Measurements from ENCODE around the gene SLC31A1. TPM values are rescaled to one million over a fixed set of nuclear protein-coding genes. Genes with fewer than 3 reads are reported as not detected.

The SLC31A1 gene
- total RNA-seq, 2 donors from 2014 or later = 13.1 to 17.3 TPM

- Mint-ChIP-seq H3K36me3 (ENCODE audit: low read depth) (peaks cover 21% of the 10 kb centered on the region), H3K27me3 (peaks cover 8% of the 10 kb centered on the region), H3K4me3 (no peak overlapping the region), H3K4me1 (peaks cover 8% of the 10 kb centered on the region), H3K9me3 (no peaks in the 10 kb centered on the region), H3K27ac (peak overlapping the region; percentile 27)
- ATAC-seq (replicated peaks) = no peak
Measured at GRCh38 chr9:113296796-113297558, 75.6 kb downstream of the SLC31A1 start.

GRCh38 chr9:113298311-113298710 lies 77.0 kb downstream of the SLC31A1 start:
- no peak overlapping the region for H3K4me3 Mint-ChIP-seq
- H3K27ac Mint-ChIP-seq = no peak overlapping the region
- ATAC-seq (replicated peaks) = no peak
- peaks cover 12% of the 10 kb centered on the region for H3K27me3 Mint-ChIP-seq
- no peaks in the 10 kb centered on the region for H3K9me3 Mint-ChIP-seq
- H3K36me3 Mint-ChIP-seq (ENCODE audit: low read depth) = peaks cover 7% of the 10 kb centered on the region
- H3K4me1 Mint-ChIP-seq = peaks cover 8% of the 10 kb centered on the region

DNA sequence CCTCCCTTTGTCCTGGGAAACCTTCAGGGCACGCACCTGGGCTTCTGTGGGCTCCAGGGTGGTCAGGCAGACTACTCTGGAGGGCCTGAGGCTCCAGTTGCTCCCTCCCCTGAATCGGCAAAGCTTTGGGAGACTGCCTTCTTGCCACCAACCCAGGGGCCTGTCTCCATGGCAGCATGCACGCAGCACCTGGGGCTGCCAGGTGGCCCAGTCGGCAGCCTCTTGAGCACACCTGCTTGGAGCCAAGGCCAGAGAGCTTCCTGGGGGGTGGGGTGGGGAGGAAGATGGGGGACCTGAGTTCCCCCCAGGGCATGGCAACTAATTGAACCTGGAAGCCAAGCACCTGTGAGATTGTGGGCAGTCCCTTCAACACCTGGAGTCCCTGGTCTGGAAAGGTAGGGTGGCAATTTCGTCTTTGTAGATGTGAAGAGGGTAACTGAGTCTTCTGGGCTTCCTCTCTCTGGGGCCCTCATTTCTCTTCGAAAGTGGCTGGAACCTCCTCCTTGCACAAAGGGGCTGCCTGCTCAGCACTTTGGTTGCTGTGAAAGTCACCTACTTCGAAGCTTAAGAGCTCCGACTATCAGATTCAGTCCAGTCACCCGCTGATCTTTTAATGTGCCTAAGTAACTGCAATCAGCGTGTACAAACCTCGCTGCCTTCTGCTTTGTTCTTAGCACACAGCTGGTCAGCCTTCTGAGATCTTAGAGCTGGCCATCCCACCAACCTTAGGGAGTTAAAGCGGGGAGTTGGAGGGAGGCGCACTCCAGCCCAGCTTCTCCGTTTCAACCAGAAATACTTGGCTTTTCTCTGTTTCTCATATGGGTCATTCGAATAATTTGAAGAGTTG lies 77.8 kb downstream of the SLC31A1 start:
- H3K27ac Mint-ChIP-seq = no peak overlapping the region
- no peaks in the 10 kb centered on the region for H3K36me3 Mint-ChIP-seq (ENCODE audit: low read depth)
- ATAC-seq (replicated peaks) = no peak
- H3K4me1 Mint-ChIP-seq = peaks cover 8% of the 10 kb centered on the region
- H3K9me3 Mint-ChIP-seq = no peaks in the 10 kb centered on the region
- no peak overlapping the region for H3K4me3 Mint-ChIP-seq
- peaks cover 12% of the 10 kb centered on the region for H3K27me3 Mint-ChIP-seq

- ATAC-seq (replicated peaks) = no peak
- H3K36me3 Mint-ChIP-seq (ENCODE audit: low read depth) = no peaks in the 10 kb centered on the region
- H3K4me1 Mint-ChIP-seq = peaks cover 8% of the 10 kb centered on the region
- no peak overlapping the region for H3K4me3 Mint-ChIP-seq
- no peaks in the 10 kb centered on the region for H3K9me3 Mint-ChIP-seq
- no peak overlapping the region for H3K27ac Mint-ChIP-seq
- H3K27me3 Mint-ChIP-seq = peaks cover 12% of the 10 kb centered on the region
Measured at GRCh38 chr9:113299800-113300292, 78.5 kb downstream of the SLC31A1 start.

DNA sequence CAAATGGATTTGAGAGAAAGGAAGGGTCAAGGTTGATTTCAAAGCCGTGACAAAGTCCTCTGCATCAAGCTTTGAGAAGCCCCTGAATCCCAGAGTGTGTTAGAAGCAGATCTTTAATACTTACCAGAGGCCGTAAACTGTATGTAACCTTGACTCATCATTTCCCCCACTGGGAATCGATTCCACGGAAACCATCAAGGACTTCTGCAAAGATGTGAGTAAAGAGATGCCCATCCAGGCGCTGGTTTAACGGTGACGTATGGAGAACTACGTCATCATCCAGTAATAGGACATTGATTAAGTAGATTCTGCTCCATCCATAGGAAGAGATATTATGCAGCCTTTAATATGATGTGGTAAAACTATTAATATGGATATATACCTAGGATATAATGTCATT lies 80.2 kb downstream of the SLC31A1 start:
- H3K9me3 Mint-ChIP-seq = no peaks in the 10 kb centered on the region
- H3K4me3 Mint-ChIP-seq = peak overlapping the region; percentile 10
- peaks cover 8% of the 10 kb centered on the region for H3K4me1 Mint-ChIP-seq
- no peak overlapping the region for H3K27ac Mint-ChIP-seq
- no peaks in the 10 kb centered on the region for H3K36me3 Mint-ChIP-seq (ENCODE audit: low read depth)
- H3K27me3 Mint-ChIP-seq = peaks cover 16% of the 10 kb centered on the region
- no peak for ATAC-seq (replicated peaks)

GRCh38 chr9:113302792-113303418 lies 81.6 kb downstream of the SLC31A1 start, which contains the start of gene RNF183:
TSS of gene RNF183 (minus strand) at chr9:113303376. CDS start at chr9:113298184, 5,192 bp downstream.
- H3K4me3 Mint-ChIP-seq = peak within 1 kb of the TSS; percentile 10
- no peak within 1 kb of the TSS for H3K27ac Mint-ChIP-seq
- peaks cover 16% of the 10 kb centered on the region for H3K27me3 Mint-ChIP-seq
- no peaks in the 10 kb centered on the region for H3K9me3 Mint-ChIP-seq
- peak; percentile 26 for ATAC-seq (replicated peaks)
- H3K4me1 Mint-ChIP-seq = peaks cover 8% of the 10 kb centered on the region
- no peaks in the 10 kb centered on the region for H3K36me3 Mint-ChIP-seq (ENCODE audit: low read depth)

DNA sequence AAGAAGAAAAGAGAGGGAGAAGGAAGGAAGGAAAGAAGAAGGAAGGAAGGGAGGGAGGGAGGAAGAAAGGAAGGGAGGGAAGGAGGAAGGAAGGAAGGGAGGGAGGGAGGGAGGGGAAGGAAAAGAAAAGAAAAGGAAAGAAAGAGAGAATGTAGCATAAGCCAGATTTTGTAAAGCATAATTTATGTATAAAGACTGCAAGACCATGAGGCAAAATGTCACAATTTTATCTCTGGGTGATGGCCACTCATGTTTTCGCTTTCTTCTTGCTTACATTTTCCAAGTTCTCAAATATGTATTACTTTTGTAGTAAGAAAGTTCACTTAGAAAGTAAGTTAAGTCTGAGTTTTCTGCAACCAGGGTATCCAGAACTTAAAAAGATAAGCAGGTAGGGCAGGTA lies 85.2 kb downstream of the SLC31A1 start:
- no peak for ATAC-seq (replicated peaks)
- H3K4me3 Mint-ChIP-seq = no peak overlapping the region
- H3K9me3 Mint-ChIP-seq = no peaks in the 10 kb centered on the region
- no peak overlapping the region for H3K27ac Mint-ChIP-seq
- no peaks in the 10 kb centered on the region for H3K36me3 Mint-ChIP-seq (ENCODE audit: low read depth)
- H3K27me3 Mint-ChIP-seq = peaks cover 8% of the 10 kb centered on the region
- no peaks in the 10 kb centered on the region for H3K4me1 Mint-ChIP-seq

DNA sequence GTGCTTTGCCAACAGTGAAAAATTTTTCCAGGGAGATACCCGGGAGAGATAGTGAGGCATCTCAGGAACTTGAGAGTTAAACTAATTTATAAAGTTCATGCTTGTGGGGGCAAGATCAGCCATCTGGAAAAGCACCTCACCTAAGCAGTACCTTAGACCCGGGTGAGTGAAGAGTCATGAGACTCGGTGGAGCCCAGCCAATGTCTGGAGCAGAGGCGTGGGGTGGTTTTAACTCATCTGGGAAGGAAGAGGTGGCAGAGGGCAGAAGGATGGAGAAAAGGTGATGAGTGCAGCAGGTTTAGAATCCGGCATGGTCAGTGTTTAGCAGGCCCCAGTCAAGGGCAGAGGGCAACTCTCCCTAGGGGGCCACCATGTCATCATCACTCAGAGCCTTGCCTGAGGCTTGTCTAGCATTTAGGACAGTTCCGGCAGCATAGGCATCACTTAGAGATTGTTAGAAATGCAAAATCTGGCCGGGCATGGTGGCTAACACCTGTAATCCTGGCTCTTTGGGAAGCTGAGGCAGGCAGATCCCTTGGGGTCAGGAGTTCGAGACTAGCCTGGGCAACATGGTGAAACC lies 86.1 kb downstream of the SLC31A1 start:
- no peak for ATAC-seq (replicated peaks)
- Mint-ChIP-seq H3K36me3 (ENCODE audit: low read depth) (no peaks in the 10 kb centered on the region), H3K9me3 (no peaks in the 10 kb centered on the region), H3K27ac (no peak overlapping the region), H3K4me3 (no peak overlapping the region), H3K4me1 (no peaks in the 10 kb centered on the region), H3K27me3 (peaks cover 3% of the 10 kb centered on the region)

DNA sequence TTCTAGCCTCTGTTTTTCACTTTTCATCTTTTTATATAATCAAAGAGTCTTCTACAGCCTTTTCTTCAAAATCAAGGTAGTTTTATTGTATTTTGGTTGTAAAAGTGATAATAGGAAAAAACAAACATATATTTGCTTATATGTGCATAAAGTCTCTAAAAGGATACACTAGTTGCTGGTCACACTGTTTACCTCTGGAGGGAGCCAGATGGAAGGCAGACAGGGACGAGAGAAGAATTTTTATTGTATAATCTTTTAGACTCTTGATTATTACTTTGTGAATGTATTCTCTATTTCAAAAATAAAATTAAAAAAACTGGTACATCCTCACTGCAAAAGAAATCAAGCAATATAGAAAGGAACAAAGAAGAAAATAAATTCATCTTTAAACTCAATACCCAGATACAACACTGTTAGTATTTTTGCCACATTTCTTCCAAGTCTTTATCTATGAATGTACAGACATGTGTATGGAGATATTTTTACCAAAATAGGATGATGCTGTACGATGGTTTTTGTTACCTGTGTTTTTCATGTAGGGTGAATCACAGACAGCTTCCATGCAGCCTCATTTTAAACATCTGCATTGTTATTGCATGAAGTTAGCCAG lies 88.0 kb downstream of the SLC31A1 start:
- peak; percentile 54 for ATAC-seq (replicated peaks)
- Mint-ChIP-seq H3K4me3 (no peak overlapping the region), H3K9me3 (no peaks in the 10 kb centered on the region), H3K36me3 (ENCODE audit: low read depth) (no peaks in the 10 kb centered on the region), H3K27ac (no peak overlapping the region), H3K27me3 (peaks cover 3% of the 10 kb centered on the region), H3K4me1 (no peaks in the 10 kb centered on the region)

DNA sequence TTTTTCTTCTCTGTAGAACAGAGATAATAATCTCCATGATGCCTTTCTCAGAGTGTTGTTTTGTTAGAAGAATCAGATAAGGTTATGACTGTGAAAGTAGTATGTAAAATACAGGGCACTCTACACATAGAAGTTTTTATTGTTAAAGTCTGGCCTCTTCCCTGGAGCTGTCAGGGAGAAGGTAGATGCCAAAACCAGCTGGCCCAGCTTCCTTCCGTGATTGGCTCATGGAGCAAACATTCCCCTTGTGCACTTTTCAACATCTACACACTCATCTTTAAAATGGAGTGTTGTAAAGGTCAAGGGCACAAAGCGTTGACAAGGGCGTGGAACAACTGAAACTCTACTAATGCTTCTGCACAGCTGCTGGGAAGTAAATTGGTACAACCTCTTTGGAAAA lies 89.2 kb downstream of the SLC31A1 start:
- Mint-ChIP-seq H3K27ac (no peak overlapping the region), H3K36me3 (ENCODE audit: low read depth) (no peaks in the 10 kb centered on the region), H3K9me3 (no peaks in the 10 kb centered on the region), H3K4me3 (no peak overlapping the region), H3K4me1 (no peaks in the 10 kb centered on the region), H3K27me3 (peaks cover under 1% of the 10 kb centered on the region)
- no peak for ATAC-seq (replicated peaks)

GRCh38 chr9:113311961-113312360 lies 90.6 kb downstream of the SLC31A1 start:
- no peak overlapping the region for H3K4me3 Mint-ChIP-seq
- H3K36me3 Mint-ChIP-seq (ENCODE audit: low read depth) = no peaks in the 10 kb centered on the region
- ATAC-seq (replicated peaks) = no peak
- H3K9me3 Mint-ChIP-seq = no peaks in the 10 kb centered on the region
- H3K4me1 Mint-ChIP-seq = no peaks in the 10 kb centered on the region
- no peak overlapping the region for H3K27ac Mint-ChIP-seq
- peaks cover 3% of the 10 kb centered on the region for H3K27me3 Mint-ChIP-seq

DNA sequence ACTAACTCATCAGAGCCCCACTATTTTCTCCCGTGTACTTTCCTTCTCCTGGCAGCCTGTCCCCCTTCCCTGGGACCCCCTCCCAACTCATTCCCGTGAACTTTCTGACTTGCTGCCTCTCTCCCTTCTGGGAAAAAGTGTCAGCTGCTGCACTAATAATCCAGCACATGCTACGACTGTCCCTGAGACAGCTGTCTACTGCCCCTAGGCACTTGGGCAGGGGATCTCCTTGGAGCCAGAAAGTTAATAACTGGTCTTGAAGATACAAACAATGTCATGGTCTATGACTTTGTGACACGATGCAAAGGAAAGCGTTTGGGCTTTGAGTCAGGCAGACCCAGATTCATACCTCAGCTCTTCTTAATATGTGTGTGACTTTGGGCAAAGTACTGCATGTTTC lies 91.9 kb downstream of the SLC31A1 start:
- H3K27ac Mint-ChIP-seq = no peak overlapping the region
- H3K4me3 Mint-ChIP-seq = no peak overlapping the region
- ATAC-seq (replicated peaks) = no peak
- no peaks in the 10 kb centered on the region for H3K4me1 Mint-ChIP-seq
- H3K36me3 Mint-ChIP-seq (ENCODE audit: low read depth) = no peaks in the 10 kb centered on the region
- no peaks in the 10 kb centered on the region for H3K9me3 Mint-ChIP-seq
- H3K27me3 Mint-ChIP-seq = peaks cover 3% of the 10 kb centered on the region
